Endothelial cell of umbilical vein (primary cell): ENCODE results near the gene GGNBP2. TPM values are rescaled to one million over a fixed set of nuclear protein-coding genes. Genes with fewer than 3 reads are reported as not detected.

Source experiments
- BruUV-seq: library from RNA; stranded (reverse); fragments of 400-500 nt; replicated peaks from 2 replicates; lab custom pipeline; 2021; lab: Mats Ljungman, UMichigan
- CTCF ChIA-PET: fragments of 300-600, 350-600 bp; sonication (Branson Sonifier 250); formaldehyde crosslinking; loops from one replicate; lab custom pipeline; 2021; ENCODE audit warnings: antibody characterized with exemption, inconsistent platforms; lab: Charles Lee
- POLR2A ChIA-PET: fragments of 300-600, 350-600 bp; sonication (Branson Sonifier 250); formaldehyde crosslinking; loops from one replicate; lab custom pipeline; 2021; ENCODE audit warnings: antibody characterized with exemption, inconsistent platforms; lab: Charles Lee
- DNase-seq: peaks from one replicate; pipeline ENCODE4 v3.0.0-alpha.2; 2011; ENCODE audit warnings: low read depth, low spot score
- FAIRE-seq: peaks from 2 replicates; lab custom pipeline; 2011; peaks lifted over from hg19 to GRCh38; lab: Jason Lieb, UNC
- H2AFZ ChIP-seq: 2 replicates; pipeline ENCODE4 v1.6.0; 2012; ENCODE audit warnings: low read depth, low read length, control low read depth, inconsistent platforms
- H3K27ac ChIP-seq: 2 replicates; pipeline ENCODE4 v1.5.1; 2011; ENCODE audit warnings: low read depth, mild to moderate bottlenecking, control low read depth, low read length, moderate library complexity; ENCODE audit not compliant: insufficient read depth
- H3K27me3 ChIP-seq, 2 experiments: 2 replicates each; pipeline versions ENCODE4 v1.6.0 to v1.6.1; 2011; ENCODE audit warnings: low read length in 2 of 2, mixed read lengths in 1 of 2; ENCODE audit not compliant: control insufficient read depth in 2 of 2, insufficient read depth in 2 of 2
- H3K36me3 ChIP-seq, 2 experiments: 2 replicates in 1 of 2; 3 replicates in 1 of 2; pipeline ENCODE4 v1.5.1; 2011; ENCODE audit warnings: low read length in 2 of 2, mild to moderate bottlenecking in 1 of 2, moderate library complexity in 1 of 2; ENCODE audit not compliant: control insufficient read depth in 2 of 2, insufficient read depth in 2 of 2; ENCODE audit errors: extremely low read depth in 1 of 2
- H3K4me1 ChIP-seq: 3 replicates; pipeline ENCODE4 v1.5.1; 2011; ENCODE audit warnings: mild to moderate bottlenecking, low read length; ENCODE audit not compliant: control insufficient read depth, insufficient read depth; ENCODE audit errors: extremely low read depth
- H3K4me2 ChIP-seq: 2 replicates; pipeline ENCODE4 v1.6.1; 2011; ENCODE audit warnings: low read length, control low read depth, mixed read lengths; ENCODE audit not compliant: insufficient read depth
- H3K4me3 ChIP-seq, 3 experiments: fragments of 200-600 bp in 1 of 3; sonication (generic), shearing (Covaris generic) in 1 of 3; replicated peaks in 1 of 3; 2 replicates each; pipeline ENCODE4 v1.5.1; 2011 to 2016; ENCODE audit warnings: control low read depth in 3 of 3, low read length in 3 of 3, mild to moderate bottlenecking in 2 of 3, inconsistent platforms in 1 of 3, low read depth in 1 of 3, moderate library complexity in 1 of 3; ENCODE audit not compliant: insufficient read depth in 1 of 3
- H3K79me2 ChIP-seq: 2 replicates; pipeline ENCODE4 v1.6.0; 2012; ENCODE audit warnings: low read length, inconsistent platforms; ENCODE audit not compliant: control insufficient read depth, insufficient read depth
- H3K9ac ChIP-seq: replicated peaks from 2 replicates; pipeline ENCODE3; 2011; ENCODE audit warnings: low read length, control low read depth; ENCODE audit not compliant: insufficient read depth; ENCODE audit errors: extremely low read depth
- H3K9me1 ChIP-seq: replicated peaks from 3 replicates; pipeline ENCODE4 v1.6.0; 2011; ENCODE audit warnings: mild to moderate bottlenecking, low read length; ENCODE audit not compliant: control insufficient read depth, insufficient read depth; ENCODE audit errors: extremely low read depth
- H3K9me3 ChIP-seq: replicated peaks from 2 replicates; pipeline ENCODE4 v1.5.1; 2012; ENCODE audit warnings: low read length, inconsistent platforms; ENCODE audit not compliant: control insufficient read depth, insufficient read depth
- H4K20me1 ChIP-seq: replicated peaks from 2 replicates; pipeline ENCODE3; 2011; ENCODE audit warnings: mild to moderate bottlenecking, low read length; ENCODE audit not compliant: control insufficient read depth, insufficient read depth; ENCODE audit errors: extremely low read depth
- EZH2 ChIP-seq: IDR thresholded peaks from 2 replicates; pipeline ENCODE4 v1.6.1; 2012; ENCODE audit warnings: borderline replicate concordance, low read depth, mild to moderate bottlenecking, moderate library complexity, low read length, inconsistent platforms; ENCODE audit not compliant: severe bottlenecking
- FOS ChIP-seq: IDR thresholded peaks from 2 replicates; pipeline ENCODE4 v1.6.1; 2011; ENCODE audit warnings: mild to moderate bottlenecking, low read length, moderate library complexity, borderline replicate concordance; ENCODE audit not compliant: insufficient read depth
- GATA2 ChIP-seq: IDR thresholded peaks from 2 replicates; pipeline ENCODE4 v1.7.0; 2011; ENCODE audit warnings: low read depth, mild to moderate bottlenecking, moderate library complexity, mixed read lengths, low read length; ENCODE audit not compliant: insufficient read length, insufficient read depth
- JUN ChIP-seq: IDR thresholded peaks from 2 replicates; pipeline ENCODE4 v1.6.1; 2011; ENCODE audit warnings: borderline replicate concordance, low read depth; ENCODE audit not compliant: insufficient read length, insufficient read depth
- MYC ChIP-seq: IDR thresholded peaks from one replicate; pipeline ENCODE4 v1.6.1; 2011; ENCODE audit warnings: mild to moderate bottlenecking, low read depth, low read length
- POLR2A ChIP-seq: IDR thresholded peaks from 2 replicates; pipeline ENCODE4 v1.6.1; 2012; ENCODE audit warnings: low read depth, mild to moderate bottlenecking, control low read depth, low read length
- POLR2AphosphoS5 ChIP-seq: IDR thresholded peaks from 2 replicates; pipeline ENCODE4 v1.6.1; 2012; ENCODE audit warnings: low read depth, mild to moderate bottlenecking, control low read depth, low read length, moderate library complexity; ENCODE audit not compliant: insufficient read depth
- dilution Hi-C: fragments of 300-500 bp; cut with MboI; formaldehyde crosslinking; loops from one replicate; pipeline ENCODE4 v1.15.0; 2019; ENCODE audit warnings: low sequenced_read_pairs; ENCODE audit not compliant: extremely low pct_ligation_motif_present
- intact Hi-C: fragments of 100-400 bp; cut with micrococcal nuclease; formaldehyde crosslinking; loops from one replicate; pipeline ENCODE4 v1.10.0; 2022
- polyA plus RNA-seq, 4 experiments: library from polyadenylated mRNA; depleted of rRNA in 3 of 4; stranded (reverse) in 3 of 4; unstranded in 1 of 4; fragments of >200 nt; gene quantifications; 2 replicates each; pipeline versions ENCODE4 v1.2.1 to v1.2.3, GENCODE V29; 2011 to 2012; ENCODE audit warnings: missing spikeins in 1 of 4
- total RNA-seq: library from RNA; stranded (reverse); gene quantifications from 2 replicates; pipeline ENCODE4 v1.2.3, GENCODE V29; 2021
- TF ChIP-seq, protein P1 (sequence below), 2 donors: IDR thresholded peaks; 1 replicate in 1 of 2; 2 replicates in 1 of 2; pipeline ENCODE4 v1.5.1; 2011; ENCODE audit warnings: low read length in 2 of 2, mild to moderate bottlenecking in 2 of 2, moderate library complexity in 2 of 2, control low read depth in 1 of 2, inconsistent platforms in 1 of 2, low read depth in 1 of 2; ENCODE audit not compliant: insufficient read depth in 1 of 2; ENCODE audit errors: extremely low read depth in 1 of 2
- TF ChIP-seq, protein P2 (sequence below): IDR thresholded peaks from 2 replicates; pipeline ENCODE4 v1.6.1; 2011; ENCODE audit not compliant: insufficient read depth, insufficient read length

The GGNBP2 gene
- total and polyA plus RNA-seq, 2 donors (not counting 3 experiments of a cell fraction or from before 2014, with no cell fraction given), result 52.6 to 77.6 TPM

DNA sequence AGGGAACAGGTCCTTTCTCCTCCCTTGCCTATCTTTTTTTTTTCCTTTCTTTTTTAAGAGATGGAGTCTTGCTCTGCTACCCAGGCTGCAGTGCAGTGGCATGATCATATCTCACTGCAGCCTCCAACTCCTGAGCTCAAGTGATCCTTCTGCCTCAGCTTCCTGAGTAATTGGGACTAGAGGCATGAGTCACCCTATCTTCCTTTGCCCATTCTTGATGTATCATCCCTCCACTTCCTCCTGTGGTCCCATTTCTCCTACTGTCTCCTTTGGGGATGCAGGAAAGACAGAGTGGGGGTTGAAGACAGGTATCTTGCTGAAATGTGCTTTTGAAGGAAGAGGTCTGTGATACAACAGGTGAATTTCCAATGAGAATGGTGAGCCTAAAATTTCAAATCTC is 15.6 kb upstream of the GGNBP2 start:
- POLR2A ChIA-PET, result no interaction called here

More for the DNA sequence above, 15.6 kb upstream of the GGNBP2 start:
- H3K4me1 ChIP-seq, result peaks cover 17% of the 10 kb centered on the region
- H3K9ac ChIP-seq, result no peak overlapping the region
- dilution Hi-C loops, result no loop called here
- peaks cover 7% of the 10 kb centered on the region for H3K79me2 ChIP-seq
- no peak overlapping the region for H3K27ac ChIP-seq
- CTCF ChIA-PET, result interaction anchor here (1.0 kb wide), 1 partner anchor 72 kb away, joined by 3 read pairs; the partner anchor contains the start of gene MRM1
- BruUV-seq, result no TSS peak
- H2AFZ ChIP-seq, result no peak overlapping the region
- H4K20me1 ChIP-seq, result no peaks in the 10 kb centered on the region
- intact Hi-C loops, result no loop called here
- no peaks in the 10 kb centered on the region for H3K27me3 ChIP-seq
- TF ChIP-seq, protein P1, sequence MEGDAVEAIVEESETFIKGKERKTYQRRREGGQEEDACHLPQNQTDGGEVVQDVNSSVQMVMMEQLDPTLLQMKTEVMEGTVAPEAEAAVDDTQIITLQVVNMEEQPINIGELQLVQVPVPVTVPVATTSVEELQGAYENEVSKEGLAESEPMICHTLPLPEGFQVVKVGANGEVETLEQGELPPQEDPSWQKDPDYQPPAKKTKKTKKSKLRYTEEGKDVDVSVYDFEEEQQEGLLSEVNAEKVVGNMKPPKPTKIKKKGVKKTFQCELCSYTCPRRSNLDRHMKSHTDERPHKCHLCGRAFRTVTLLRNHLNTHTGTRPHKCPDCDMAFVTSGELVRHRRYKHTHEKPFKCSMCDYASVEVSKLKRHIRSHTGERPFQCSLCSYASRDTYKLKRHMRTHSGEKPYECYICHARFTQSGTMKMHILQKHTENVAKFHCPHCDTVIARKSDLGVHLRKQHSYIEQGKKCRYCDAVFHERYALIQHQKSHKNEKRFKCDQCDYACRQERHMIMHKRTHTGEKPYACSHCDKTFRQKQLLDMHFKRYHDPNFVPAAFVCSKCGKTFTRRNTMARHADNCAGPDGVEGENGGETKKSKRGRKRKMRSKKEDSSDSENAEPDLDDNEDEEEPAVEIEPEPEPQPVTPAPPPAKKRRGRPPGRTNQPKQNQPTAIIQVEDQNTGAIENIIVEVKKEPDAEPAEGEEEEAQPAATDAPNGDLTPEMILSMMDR (IDR thresholded peaks at IDR 0.05; ENCODE audit: extremely low read depth in 1 of 2, insufficient read depth in 1 of 2, low read depth in 1 of 2, low read length in 2 of 2), result no peak
- TF ChIP-seq, protein P2, sequence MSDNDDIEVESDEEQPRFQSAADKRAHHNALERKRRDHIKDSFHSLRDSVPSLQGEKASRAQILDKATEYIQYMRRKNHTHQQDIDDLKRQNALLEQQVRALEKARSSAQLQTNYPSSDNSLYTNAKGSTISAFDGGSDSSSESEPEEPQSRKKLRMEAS, result no peak
- TF ChIP-seq GATA2, result peak; percentile 88
- TF ChIP-seq MYC, result no peak
- no peak for TF ChIP-seq EZH2
- no peak for TF ChIP-seq POLR2A
- peak; percentile 26 for TF ChIP-seq POLR2AphosphoS5
- TF ChIP-seq FOS, result peak; percentile 91
- peak; percentile 65 for TF ChIP-seq JUN
- peaks cover 16 to 28% of the 10 kb centered on the region in 2 experiments for H3K36me3 ChIP-seq
- FAIRE-seq, result no peak
- no peak overlapping the region for H3K4me2 ChIP-seq
- no peaks in the 10 kb centered on the region for H3K9me1 ChIP-seq
- no peak overlapping the region for H3K4me3 ChIP-seq
- DNase-seq, result peak; percentile 29
- H3K9me3 ChIP-seq, result no peaks in the 10 kb centered on the region
